OCI-LY1 (cell line): ENCODE results near the gene LNX1.

Experiments used
- H2AFZ ChIP-seq: fragments of 200-600 bp; sonication (generic), shearing (Covaris generic); 2 replicates; pipeline ENCODE4 v1.6.0; 2014; ENCODE audit warnings: antibody characterized with exemption, mild to moderate bottlenecking, low read length
- H3F3A ChIP-seq: fragments of 200-600 bp; sonication (generic), shearing (Covaris generic); 2 replicates; pipeline ENCODE4 v1.6.0; 2014; ENCODE audit warnings: mild to moderate bottlenecking, antibody characterized with exemption, low read length, moderate library complexity; ENCODE audit not compliant: insufficient read depth
- H3K27ac ChIP-seq: fragments of 200-600 bp; sonication (generic); 2 replicates; pipeline ENCODE4 v1.5.1; 2014; ENCODE audit warnings: low read length, mixed run types, mild to moderate bottlenecking, low read depth; ENCODE audit not compliant: poor library complexity, severe bottlenecking
- H3K27me3 ChIP-seq: fragments of 200-600 bp; sonication (generic); 2 replicates; pipeline ENCODE4 v1.6.0; 2014; ENCODE audit warnings: antibody characterized with exemption, mild to moderate bottlenecking, low read length, moderate library complexity; ENCODE audit not compliant: insufficient read depth
- H3K36me3 ChIP-seq: fragments of 200-600 bp; sonication (generic); 2 replicates; pipeline ENCODE4 v1.6.1; 2014; ENCODE audit warnings: mild to moderate bottlenecking, antibody characterized with exemption, low read length, moderate library complexity, mixed read lengths; ENCODE audit not compliant: insufficient read depth
- H3K4me1 ChIP-seq: fragments of 200-600 bp; sonication (generic); 2 replicates; pipeline ENCODE4 v1.5.1; 2014; ENCODE audit warnings: mild to moderate bottlenecking, low read length, moderate library complexity; ENCODE audit not compliant: insufficient read depth, severe bottlenecking
- H3K4me2 ChIP-seq: fragments of 200-600 bp; sonication (generic), shearing (Covaris generic); 2 replicates; pipeline ENCODE4 v1.6.1; 2014; ENCODE audit warnings: low read length
- H3K4me3 ChIP-seq: fragments of 200-600 bp; sonication (generic); 2 replicates; pipeline ENCODE4 v1.5.1; 2014; ENCODE audit warnings: low read length, low read depth, mild to moderate bottlenecking, mixed read lengths; ENCODE audit not compliant: poor library complexity, severe bottlenecking
- H3K79me2 ChIP-seq: fragments of 200-600 bp; shearing (Covaris generic); 2 replicates; pipeline ENCODE4 v1.6.1; 2016; ENCODE audit warnings: mixed run types, low read length, mixed read lengths; ENCODE audit not compliant: insufficient read depth
- H3K9ac ChIP-seq: fragments of 200-600 bp; sonication (generic), shearing (Covaris generic); 2 replicates; pipeline ENCODE4 v1.6.1; 2014; ENCODE audit warnings: mild to moderate bottlenecking, low read length, mixed read lengths
- H3K9me2 ChIP-seq: fragments of 200-600 bp; sonication (generic), shearing (Covaris generic); 2 replicates; pipeline ENCODE4 v1.6.1; 2014; ENCODE audit warnings: low read depth, mild to moderate bottlenecking, low read length, mixed read lengths
- H3K9me3 ChIP-seq: fragments of 200-600 bp; shearing (Covaris generic); 2 replicates; pipeline ENCODE4 v1.6.1; 2014; ENCODE audit warnings: low read length, mixed read lengths
- H4K20me1 ChIP-seq: fragments of 200-600 bp; sonication (generic), shearing (Covaris generic); 2 replicates; pipeline ENCODE4 v1.6.0; 2016; ENCODE audit warnings: mild to moderate bottlenecking, low read length; ENCODE audit not compliant: insufficient read depth
- EZH2 ChIP-seq: fragments of 200-600 bp; sonication (generic), shearing (Covaris generic); IDR thresholded peaks from 2 replicates; pipeline ENCODE4 v1.8.0; 2017; ENCODE audit warnings: borderline replicate concordance, mixed run types, mild to moderate bottlenecking, antibody characterized with exemption, low read length, moderate library complexity, mixed read lengths
- TF ChIP-seq, protein P1 (sequence below): fragments of 200-600 bp; sonication (generic), shearing (Covaris generic); IDR thresholded peaks from 2 replicates; pipeline ENCODE4 v1.5.1; 2017; ENCODE audit warnings: mild to moderate bottlenecking, antibody characterized with exemption, low read length, moderate library complexity, mixed read lengths

The LNX1 gene

DNA sequence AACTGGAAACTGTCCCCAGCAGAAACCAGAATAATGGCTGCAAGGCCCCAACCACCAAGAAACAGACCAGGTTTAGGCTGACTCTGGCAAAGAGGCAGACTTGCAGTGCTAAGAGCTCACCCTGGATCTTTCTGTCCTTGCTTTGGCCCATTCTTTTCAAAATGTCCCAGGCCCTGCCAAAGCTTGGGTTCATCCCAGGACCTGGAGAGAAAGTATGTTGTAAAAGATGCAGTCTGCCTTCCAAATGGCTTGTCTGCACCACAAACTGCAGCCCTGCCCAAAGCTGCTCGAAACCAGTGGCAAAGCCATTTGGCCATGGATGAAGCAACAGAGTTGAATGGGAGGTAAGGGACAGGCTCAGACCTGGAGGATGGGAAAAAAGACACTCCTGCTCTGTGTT, 38.0 kb upstream of the LNX1 start:
- Histone ChIP-seq H2AFZ (no peak overlapping the region), H4K20me1 (no peaks in the 10 kb centered on the region), H3K4me1 (no peaks in the 10 kb centered on the region), H3K9ac (no peak overlapping the region), H3K79me2 (no peaks in the 10 kb centered on the region), H3K4me3 (no peak overlapping the region), H3K9me2 (no peaks in the 10 kb centered on the region), H3K27ac (no peak overlapping the region), H3K9me3 (no peaks in the 10 kb centered on the region), H3F3A (no peaks in the 10 kb centered on the region), H3K36me3 (no peaks in the 10 kb centered on the region), H3K27me3 (0 out of 2 replicates have a peak, but pooled peaks cover 3% of the 10 kb centered on the region), H3K4me2 (no peak overlapping the region)
- TF ChIP-seq, protein P1, sequence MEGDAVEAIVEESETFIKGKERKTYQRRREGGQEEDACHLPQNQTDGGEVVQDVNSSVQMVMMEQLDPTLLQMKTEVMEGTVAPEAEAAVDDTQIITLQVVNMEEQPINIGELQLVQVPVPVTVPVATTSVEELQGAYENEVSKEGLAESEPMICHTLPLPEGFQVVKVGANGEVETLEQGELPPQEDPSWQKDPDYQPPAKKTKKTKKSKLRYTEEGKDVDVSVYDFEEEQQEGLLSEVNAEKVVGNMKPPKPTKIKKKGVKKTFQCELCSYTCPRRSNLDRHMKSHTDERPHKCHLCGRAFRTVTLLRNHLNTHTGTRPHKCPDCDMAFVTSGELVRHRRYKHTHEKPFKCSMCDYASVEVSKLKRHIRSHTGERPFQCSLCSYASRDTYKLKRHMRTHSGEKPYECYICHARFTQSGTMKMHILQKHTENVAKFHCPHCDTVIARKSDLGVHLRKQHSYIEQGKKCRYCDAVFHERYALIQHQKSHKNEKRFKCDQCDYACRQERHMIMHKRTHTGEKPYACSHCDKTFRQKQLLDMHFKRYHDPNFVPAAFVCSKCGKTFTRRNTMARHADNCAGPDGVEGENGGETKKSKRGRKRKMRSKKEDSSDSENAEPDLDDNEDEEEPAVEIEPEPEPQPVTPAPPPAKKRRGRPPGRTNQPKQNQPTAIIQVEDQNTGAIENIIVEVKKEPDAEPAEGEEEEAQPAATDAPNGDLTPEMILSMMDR: no peak
- no peak for TF ChIP-seq EZH2

DNA sequence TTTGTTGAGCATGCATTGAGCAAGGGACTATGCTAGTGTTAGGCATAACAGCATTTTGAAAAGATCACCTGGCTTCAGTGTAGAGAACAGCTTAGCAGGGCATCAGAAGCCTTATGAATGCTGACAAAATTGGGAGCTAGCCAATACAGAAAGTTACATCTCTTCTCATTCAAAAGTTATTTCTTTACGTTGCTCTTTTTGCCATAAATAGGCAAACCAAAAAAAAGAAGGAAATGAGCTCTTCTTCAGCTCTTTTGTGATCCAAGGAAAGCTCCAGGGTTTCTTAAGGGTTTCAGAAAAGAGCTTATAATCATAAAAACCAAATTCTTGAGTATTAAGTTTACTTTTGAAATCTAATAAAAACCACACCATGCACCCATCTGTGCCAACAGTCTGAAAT, 35.2 kb upstream of the LNX1 start:
- Histone ChIP-seq H3F3A (no peaks in the 10 kb centered on the region), H3K9ac (no peak overlapping the region), H3K27ac (no peak overlapping the region), H3K79me2 (no peaks in the 10 kb centered on the region), H3K9me3 (no peaks in the 10 kb centered on the region), H3K4me1 (no peaks in the 10 kb centered on the region), H2AFZ (no peak overlapping the region), H3K9me2 (no peaks in the 10 kb centered on the region), H4K20me1 (no peaks in the 10 kb centered on the region), H3K4me3 (no peak overlapping the region), H3K4me2 (no peak overlapping the region), H3K27me3 (no peaks in the 10 kb centered on the region), H3K36me3 (no peaks in the 10 kb centered on the region)
- no peak for TF ChIP-seq EZH2
- TF ChIP-seq, protein P1: no peak

DNA sequence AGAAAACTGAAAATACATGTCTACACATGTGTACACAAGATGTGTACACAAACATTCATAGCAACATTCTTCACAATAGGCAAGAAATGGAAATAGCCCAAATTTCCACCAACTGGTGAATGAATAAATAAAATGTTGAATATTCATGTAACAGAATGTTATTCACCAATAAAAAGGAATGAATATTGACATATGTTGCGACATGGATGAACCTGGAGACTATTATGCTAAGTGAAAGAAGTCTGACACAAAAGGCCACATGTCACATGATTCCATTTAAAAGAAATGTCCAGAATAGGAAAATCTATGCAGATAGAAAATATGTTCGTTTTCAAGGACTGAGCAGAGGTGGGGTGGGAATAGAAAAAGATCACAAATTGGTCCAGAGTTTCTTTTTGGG, 34.6 kb upstream of the LNX1 start:
- H3K27ac ChIP-seq: no peak overlapping the region
- H3F3A ChIP-seq: no peaks in the 10 kb centered on the region
- H3K4me1 ChIP-seq: no peaks in the 10 kb centered on the region
- H3K9ac ChIP-seq: no peak overlapping the region
- no peaks in the 10 kb centered on the region for H3K36me3 ChIP-seq
- H3K4me2 ChIP-seq: no peak overlapping the region
- H3K27me3 ChIP-seq: no peaks in the 10 kb centered on the region
- TF ChIP-seq, protein P1: no peak
- no peak for TF ChIP-seq EZH2
- H3K4me3 ChIP-seq: no peak overlapping the region
- no peak overlapping the region for H2AFZ ChIP-seq
- no peaks in the 10 kb centered on the region for H4K20me1 ChIP-seq
- H3K9me2 ChIP-seq: no peaks in the 10 kb centered on the region
- H3K79me2 ChIP-seq: no peaks in the 10 kb centered on the region
- H3K9me3 ChIP-seq: no peaks in the 10 kb centered on the region
